Measurements from ENCODE around the gene GABRP. TPM values are rescaled to one million over a fixed set of nuclear protein-coding genes. Genes with fewer than 3 reads are reported as not detected.

The GABRP gene
- total RNA-seq, result under 0.01 TPM in 2 replicates

- no peak for TF ChIP-seq CTCF (IDR thresholded peaks at IDR 0.05; ENCODE audit: extremely low read depth, low read depth, low read length)
- no peak within 1 kb of the TSS for H3K27ac ChIP-seq (ENCODE audit: low read depth, low read length)
- H3K27me3 ChIP-seq (ENCODE audit: insufficient read depth, low read length), result no peaks in the 10 kb centered on the region
- no peaks in the 10 kb centered on the region for H3K36me3 ChIP-seq (ENCODE audit: insufficient read depth, low read length)
- no peak for DNase-seq (ENCODE audit: insufficient read length, low spot score, missing footprints)
- H3K4me3 ChIP-seq (ENCODE audit: insufficient read depth, low read length), result no peak within 1 kb of the TSS
- no peaks in the 10 kb centered on the region for H3K79me2 ChIP-seq (ENCODE audit: insufficient read depth, low read length)
- no peaks in the 10 kb centered on the region for H4K20me1 ChIP-seq (ENCODE audit: insufficient read depth, low read length)
- H3K4me1 ChIP-seq (ENCODE audit: insufficient read depth, low read length), result no peaks in the 10 kb centered on the region
- no peak within 1 kb of the TSS for H3K4me2 ChIP-seq (ENCODE audit: insufficient read depth, low read length)
- no peak within 1 kb of the TSS for H2AFZ ChIP-seq (ENCODE audit: low read length)
- no peaks in the 10 kb centered on the region for H3K9me3 ChIP-seq (ENCODE audit: low read depth, low read length)
Observed at GRCh38 chr5:170783498-170784247, at the start of gene GABRP. Gene GABRP (plus strand): TSS chr5:170783725. CDS start chr5:170788616, 4,891 bp downstream.

DNA sequence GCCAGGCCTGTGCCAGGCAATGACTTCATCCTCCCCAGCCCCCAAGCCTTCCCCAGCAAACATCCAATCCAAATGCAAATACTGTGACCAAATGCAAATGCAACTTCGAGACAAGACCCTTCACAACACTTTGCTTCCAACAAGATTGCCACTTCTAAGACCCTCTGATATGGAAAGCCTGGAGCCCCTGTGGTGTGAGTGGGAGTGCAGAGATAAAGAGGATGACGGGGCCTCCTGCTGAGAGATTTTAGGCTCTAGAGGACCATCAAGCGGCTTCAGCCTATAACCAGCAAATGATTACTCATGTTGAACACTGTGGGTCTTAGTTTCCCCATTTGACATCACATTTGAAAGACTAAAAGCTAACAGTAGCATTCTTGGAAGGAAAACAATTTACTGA lies 46.6 kb upstream of the GABRP start:
- Histone ChIP-seq H3K27me3 (ENCODE audit: insufficient read depth, low read length) (no peaks in the 10 kb centered on the region), H3K4me1 (ENCODE audit: insufficient read depth, low read length) (no peaks in the 10 kb centered on the region), H3K4me2 (ENCODE audit: insufficient read depth, low read length) (no peak overlapping the region), H2AFZ (ENCODE audit: low read length) (no peak overlapping the region), H3K27ac (ENCODE audit: low read depth, low read length) (no peak overlapping the region), H3K79me2 (ENCODE audit: insufficient read depth, low read length) (no peaks in the 10 kb centered on the region), H3K4me3 (ENCODE audit: insufficient read depth, low read length) (no peak overlapping the region), H3K9me3 (ENCODE audit: low read depth, low read length) (no peaks in the 10 kb centered on the region), H3K36me3 (ENCODE audit: insufficient read depth, low read length) (no peaks in the 10 kb centered on the region), H4K20me1 (ENCODE audit: insufficient read depth, low read length) (no peaks in the 10 kb centered on the region)
- no peak for DNase-seq (ENCODE audit: insufficient read length, low spot score, missing footprints)
- no peak for TF ChIP-seq CTCF (IDR thresholded peaks at IDR 0.05; ENCODE audit: extremely low read depth, low read depth, low read length)

DNA sequence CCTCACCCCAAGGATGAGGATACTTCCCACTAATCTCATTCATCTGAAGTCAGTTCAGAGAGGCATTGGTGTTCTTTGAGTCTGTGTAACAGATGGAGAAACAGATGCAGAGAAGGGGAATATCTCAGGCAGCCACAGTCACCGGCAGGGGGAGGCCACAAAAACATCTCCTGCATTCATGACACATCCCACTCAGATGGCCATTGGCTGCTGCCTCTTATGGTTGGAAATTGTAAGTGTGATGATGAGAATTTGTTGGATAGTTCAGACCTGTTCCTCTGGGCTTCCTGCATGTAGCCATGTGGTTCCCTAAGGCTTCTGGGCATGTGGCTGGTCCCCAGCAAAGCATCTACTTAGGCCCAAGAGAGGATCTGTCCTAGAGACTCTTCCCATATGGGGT lies 45.9 kb upstream of the GABRP start:
- DNase-seq (ENCODE audit: insufficient read length, low spot score, missing footprints), result no peak
- no peak overlapping the region for H3K4me3 ChIP-seq (ENCODE audit: insufficient read depth, low read length)
- no peaks in the 10 kb centered on the region for H3K9me3 ChIP-seq (ENCODE audit: low read depth, low read length)
- TF ChIP-seq CTCF (IDR thresholded peaks at IDR 0.05; ENCODE audit: extremely low read depth, low read depth, low read length), result no peak
- H3K27me3 ChIP-seq (ENCODE audit: insufficient read depth, low read length), result no peaks in the 10 kb centered on the region
- no peaks in the 10 kb centered on the region for H4K20me1 ChIP-seq (ENCODE audit: insufficient read depth, low read length)
- H3K4me2 ChIP-seq (ENCODE audit: insufficient read depth, low read length), result no peak overlapping the region
- H2AFZ ChIP-seq (ENCODE audit: low read length), result no peak overlapping the region
- no peaks in the 10 kb centered on the region for H3K4me1 ChIP-seq (ENCODE audit: insufficient read depth, low read length)
- H3K36me3 ChIP-seq (ENCODE audit: insufficient read depth, low read length), result no peaks in the 10 kb centered on the region
- H3K79me2 ChIP-seq (ENCODE audit: insufficient read depth, low read length), result no peaks in the 10 kb centered on the region
- no peak overlapping the region for H3K27ac ChIP-seq (ENCODE audit: low read depth, low read length)

DNA sequence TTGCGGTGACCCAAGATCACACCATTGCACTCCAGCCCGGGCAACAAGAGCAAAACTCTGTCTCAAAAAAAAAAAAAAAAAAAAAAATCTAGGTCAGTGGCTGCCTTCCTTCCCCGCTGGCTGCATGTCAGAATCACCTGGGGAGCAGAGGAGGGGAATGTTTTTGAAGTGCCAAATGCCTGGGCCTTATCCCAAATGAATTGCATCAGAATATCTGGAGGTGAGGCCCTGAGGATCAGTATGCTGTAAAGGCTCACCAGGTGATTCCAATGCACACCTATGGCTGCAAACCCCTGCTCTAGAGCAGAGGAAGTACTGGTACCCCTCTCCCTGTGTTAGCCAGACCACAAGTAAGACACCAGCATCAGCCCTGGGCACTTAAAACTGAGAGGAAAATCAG lies 44.7 kb upstream of the GABRP start:
- TF ChIP-seq CTCF (IDR thresholded peaks at IDR 0.05; ENCODE audit: extremely low read depth, low read depth, low read length), result no peak
- Histone ChIP-seq H3K36me3 (ENCODE audit: insufficient read depth, low read length) (no peaks in the 10 kb centered on the region), H4K20me1 (ENCODE audit: insufficient read depth, low read length) (no peaks in the 10 kb centered on the region), H3K79me2 (ENCODE audit: insufficient read depth, low read length) (no peaks in the 10 kb centered on the region), H3K9me3 (ENCODE audit: low read depth, low read length) (no peaks in the 10 kb centered on the region), H3K4me3 (ENCODE audit: insufficient read depth, low read length) (no peak overlapping the region), H2AFZ (ENCODE audit: low read length) (no peak overlapping the region), H3K4me1 (ENCODE audit: insufficient read depth, low read length) (no peaks in the 10 kb centered on the region), H3K27me3 (ENCODE audit: insufficient read depth, low read length) (no peaks in the 10 kb centered on the region), H3K4me2 (ENCODE audit: insufficient read depth, low read length) (no peak overlapping the region), H3K27ac (ENCODE audit: low read depth, low read length) (no peak overlapping the region)
- DNase-seq (ENCODE audit: insufficient read length, low spot score, missing footprints), result no peak
